ENCODE measurements around the gene NCOA7.

GRCh38 chr6:125827788-125828320, 37.1 kb downstream of the NCOA7 start:
- TF ChIP-seq SPI1 (IDR thresholded peaks at IDR 0.05; ENCODE audit: low read depth, low read length) (no peak), PAX5 (IDR thresholded peaks at IDR 0.05; ENCODE audit: insufficient read depth, low read length, severe bottlenecking) (no peak)

Data from GM12891 (cell line).